HG03175 (cell line): ENCODE measurements around the gene DSCAM.

ENCODE experiments used
- ATAC-seq: cut with Tn5 transposase; IDR thresholded peaks from one replicate; pipeline ENCODE4 v1.9.1; 2021; ENCODE audit warnings: mild to moderate bottlenecking, moderate library complexity; ENCODE audit not compliant: unreplicated experiment

The DSCAM gene

DNA sequence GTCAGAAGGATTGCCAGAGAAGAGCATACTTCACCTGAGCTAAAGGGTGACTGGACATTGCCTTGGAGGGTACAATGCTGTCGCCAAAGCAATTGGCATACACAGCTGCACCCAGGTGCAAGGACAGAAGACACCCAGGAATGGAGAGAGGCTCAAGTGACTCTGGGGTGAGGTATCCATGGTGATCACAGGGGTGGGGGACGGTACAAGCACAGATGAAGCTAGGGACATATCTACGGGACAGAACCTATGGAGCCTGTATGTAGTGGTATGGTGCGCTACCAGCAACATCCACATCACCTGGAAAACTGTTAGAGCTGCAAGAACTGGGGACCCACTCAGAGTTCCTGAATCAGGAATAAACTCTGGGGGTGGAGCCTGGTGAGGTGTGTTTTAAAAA lies 693.6 kb downstream of the DSCAM start:
- no peak for ATAC-seq

DNA sequence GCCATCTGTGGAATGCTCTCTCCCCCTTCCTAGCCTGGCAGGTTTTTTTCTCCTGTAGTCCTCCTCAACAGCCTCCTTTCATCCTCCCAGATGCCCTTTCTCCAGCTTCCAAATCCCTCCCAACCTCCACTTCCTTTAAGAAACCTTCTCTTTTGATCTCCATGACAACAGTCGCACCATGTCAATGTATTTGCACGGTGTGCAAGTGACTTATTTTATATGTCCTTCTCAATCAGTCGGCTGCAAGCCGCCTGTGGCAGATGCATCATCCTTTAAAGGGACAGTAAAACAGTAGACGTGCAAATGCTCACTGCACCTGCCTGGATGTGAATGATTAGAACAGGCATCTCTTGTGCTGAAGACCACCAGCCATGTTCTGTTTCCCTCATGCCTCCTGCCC lies 694.5 kb downstream of the DSCAM start:
- ATAC-seq = no peak

DNA sequence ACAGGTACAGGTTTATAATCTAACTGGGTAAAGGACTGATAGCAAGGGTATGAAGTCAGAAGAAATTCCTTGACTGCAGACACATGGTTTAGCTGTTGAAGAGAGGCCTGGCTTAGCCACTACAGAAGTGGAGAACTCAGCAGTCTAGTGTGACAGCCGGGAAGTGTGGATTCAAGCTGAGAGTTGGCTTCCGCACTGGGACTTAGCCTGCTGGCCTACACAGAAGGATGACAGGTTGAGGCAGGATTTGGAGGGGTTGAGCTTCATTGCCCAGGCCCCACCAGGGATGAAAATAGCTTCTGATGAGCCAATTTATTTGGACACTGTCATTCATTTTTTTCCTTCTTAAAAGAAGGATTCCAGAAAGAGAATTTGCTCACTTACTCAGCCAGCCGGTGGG lies 695.3 kb downstream of the DSCAM start:
- ATAC-seq = no peak

DNA sequence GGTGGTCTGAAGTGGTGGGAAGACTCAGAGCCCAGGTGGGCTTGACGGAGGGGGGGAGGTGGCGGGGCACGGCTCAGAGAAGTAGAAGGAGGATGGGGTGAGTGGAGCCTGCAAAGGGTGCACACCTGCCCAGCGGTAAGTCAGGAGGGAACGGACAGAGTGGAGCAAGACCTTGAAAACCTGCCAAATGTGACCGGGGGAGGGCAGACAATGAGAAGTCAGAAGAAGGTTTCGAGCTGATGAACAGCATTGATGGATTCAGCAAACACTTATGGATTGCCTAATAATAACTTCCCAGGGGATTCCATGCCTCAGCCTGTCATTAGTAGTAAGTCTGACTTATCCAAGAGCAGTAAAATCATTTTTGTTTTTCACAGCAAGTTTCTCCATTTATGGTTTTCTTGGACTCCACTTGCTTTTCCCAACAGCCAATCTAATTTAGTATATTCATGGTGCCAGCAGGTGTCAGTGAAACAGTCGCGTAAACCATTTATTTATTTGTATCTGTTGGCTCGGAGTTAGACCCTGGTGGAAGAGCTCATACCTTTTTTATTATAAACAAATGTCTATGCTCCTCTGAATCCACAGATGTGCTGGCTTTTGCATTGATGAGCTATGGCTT lies 700.6 kb downstream of the DSCAM start:
- ATAC-seq = no peak

DNA sequence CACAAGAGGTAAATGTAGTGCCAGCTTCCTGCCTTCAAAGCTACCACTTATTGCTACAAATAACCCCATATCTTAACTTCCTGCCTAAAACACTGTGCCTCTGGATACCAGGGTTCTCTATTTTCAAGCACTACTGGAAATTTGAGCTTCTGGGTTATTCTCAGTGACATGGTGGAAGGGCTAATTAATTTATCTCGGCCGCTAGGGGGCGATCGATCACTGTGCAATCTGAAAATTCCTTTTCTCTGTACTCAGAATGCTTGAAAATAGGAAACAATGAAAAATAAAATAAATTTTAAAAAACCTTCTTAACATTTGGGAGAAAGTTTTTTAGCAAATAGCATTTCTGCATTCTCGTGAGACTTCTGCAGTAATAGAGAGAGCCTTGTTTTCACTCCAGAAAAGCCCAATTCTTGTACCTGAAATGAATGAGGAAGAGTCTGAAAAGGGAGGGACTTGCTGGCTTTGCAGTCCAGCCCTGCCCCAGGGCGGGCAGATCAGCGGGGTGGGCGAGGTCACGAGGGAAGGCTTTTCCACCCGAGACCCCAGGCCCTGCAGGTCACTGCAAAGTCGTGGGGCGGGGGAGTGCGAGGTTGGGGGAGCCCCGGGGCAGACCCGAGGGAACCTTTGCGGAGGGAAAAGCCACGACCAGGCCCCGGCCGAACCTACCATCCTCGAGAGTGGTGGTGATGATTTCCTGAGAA lies 703.0 kb downstream of the DSCAM start:
- no peak for ATAC-seq

DNA sequence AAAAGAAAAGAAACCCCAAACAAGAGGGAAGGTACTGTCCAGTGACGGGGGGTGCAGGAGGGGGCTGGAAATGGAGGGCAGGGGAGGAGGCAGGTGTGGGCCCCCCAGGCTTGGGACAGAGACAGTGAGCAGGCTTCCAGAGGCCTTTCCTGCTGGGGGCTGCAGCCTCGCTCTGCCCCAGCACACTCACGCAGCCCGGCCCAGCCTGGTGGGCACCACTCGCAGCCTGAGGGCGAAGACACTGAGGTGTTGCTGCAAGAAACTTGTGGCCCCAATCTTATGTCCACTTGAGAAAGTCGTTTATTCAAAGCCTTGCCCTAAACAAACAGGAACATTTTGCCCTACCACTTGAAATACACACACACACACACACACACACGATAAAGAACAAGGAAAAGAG lies 705.3 kb downstream of the DSCAM start:
- ATAC-seq = no peak

DNA sequence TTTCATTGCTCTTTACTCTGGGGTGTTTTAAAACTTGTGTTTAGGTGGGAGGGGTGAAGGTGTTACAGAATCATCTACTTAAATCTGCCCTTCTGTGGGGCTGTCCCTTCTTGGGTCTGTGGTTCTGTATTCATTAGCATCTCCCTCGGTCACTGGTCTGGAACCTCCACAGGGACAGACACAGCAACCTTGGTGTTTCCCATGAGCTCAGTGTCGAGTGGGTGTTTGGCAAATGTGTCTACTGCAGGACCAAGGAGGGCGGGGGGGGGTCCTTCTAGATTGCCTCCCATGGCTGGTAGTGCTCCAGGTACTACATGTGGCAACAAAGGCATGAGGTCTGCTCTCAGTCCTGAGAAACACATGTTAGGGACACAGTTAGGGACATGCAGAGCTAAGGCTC lies 706.3 kb downstream of the DSCAM start:
- ATAC-seq = no peak

DNA sequence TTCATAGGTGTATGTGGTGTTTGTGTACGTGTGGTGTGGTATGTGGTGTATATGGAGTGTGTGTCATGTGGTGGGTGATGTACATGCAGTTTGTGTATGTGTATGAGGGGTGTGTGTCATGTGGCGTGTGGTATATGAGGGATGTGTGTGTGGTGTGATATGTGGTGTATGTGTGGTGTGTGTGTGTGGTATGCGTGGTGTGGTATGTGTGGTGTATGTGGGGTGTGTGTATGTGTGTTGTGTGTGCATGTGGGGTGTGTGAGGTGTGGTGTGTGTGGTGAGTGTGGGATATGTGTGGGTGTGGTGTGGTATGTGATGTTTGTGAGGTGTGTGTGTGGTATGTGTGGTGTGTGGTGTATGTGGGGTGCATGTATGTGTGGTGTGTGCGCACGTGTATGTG lies 707.3 kb downstream of the DSCAM start:
- ATAC-seq = no peak

DNA sequence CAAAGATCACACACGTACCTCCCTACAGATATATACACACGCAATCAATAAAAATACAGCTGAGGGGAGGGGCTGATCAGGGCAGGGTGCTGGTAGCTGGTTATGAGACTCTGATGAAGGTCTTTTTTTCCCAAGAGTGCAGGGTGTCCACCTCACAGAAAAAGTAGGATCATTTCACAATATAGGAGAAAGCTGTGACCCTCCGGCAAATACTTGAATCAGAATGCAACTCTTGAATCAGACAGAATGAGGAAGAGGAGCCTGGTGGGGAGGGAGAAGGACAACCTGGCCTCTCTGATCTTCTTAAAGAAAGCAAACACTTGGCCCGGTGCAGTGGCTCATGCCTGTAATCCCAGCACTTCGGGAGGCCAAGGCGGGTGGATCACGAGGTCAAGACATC lies 710.4 kb downstream of the DSCAM start:
- ATAC-seq = no peak

DNA sequence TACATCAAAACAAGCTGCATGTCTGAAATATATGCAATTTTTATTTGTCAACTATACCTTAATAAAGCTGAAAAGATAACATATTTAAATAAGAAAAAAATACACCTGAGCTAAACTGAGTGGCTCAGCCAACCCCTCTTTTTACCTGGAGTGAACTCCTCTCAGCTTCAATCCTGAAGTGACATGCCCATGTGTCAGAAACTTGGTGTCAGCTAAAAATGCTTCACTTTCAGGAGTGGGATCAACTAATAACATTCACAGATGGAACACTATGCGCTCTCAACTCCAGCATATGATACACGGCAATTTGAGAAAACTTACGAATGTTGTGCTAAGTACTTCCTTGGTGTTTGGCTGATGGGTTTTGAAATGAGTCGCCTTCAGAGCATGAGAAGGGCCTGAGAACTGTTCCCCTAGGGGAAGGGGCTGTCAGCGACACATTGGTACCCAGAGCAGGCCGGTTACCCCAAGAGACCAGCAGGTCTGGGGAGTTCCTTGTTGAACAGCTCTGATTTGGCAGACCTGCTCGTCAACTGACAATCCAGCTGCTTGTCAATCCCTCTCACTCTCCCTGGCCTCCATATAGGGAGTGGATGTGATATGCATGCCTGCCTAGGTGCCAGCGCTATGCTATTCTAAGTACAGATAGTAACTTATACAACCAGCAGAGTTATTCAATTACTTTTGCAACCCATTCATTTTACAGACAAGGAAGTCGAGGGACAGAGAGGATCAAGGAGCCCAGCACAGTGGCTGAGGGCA lies 712.0 kb downstream of the DSCAM start:
- ATAC-seq = no peak

DNA sequence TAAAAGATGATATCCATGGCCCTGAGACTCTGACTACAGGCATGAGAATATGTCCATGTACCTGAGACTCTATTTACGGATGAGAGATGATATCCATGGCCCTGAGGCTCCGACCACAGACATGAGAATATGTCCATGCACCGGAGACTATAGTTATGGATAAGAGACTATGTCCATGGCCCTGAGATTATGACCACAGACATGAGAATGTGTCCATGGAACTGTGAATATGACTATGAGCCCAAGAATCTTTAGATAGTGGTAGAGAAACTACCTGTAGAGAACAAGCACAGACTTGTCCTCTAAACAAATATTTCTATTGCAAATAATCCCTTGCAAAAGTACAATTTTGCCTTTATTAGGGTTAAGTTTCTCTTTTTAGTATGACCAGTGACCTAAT lies 716.5 kb downstream of the DSCAM start:
- ATAC-seq = no peak

DNA sequence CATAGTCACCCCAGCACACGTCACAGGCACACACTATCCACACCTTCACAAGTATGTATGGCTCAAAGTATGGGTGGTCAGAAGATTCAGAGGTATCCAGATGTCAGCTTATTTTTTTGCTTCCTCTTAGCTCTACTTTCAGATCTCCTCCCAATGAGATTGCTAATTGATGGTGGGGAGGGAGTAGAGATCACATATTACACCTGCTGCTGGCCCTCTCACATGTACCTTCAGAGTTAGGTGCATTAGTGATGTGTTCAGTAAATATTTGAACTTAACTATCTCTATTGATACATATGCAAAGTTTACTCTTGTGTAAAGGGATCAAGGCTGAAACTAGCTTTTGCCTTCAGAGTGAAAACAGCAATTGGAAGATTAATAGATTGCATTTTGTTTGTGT lies 717.1 kb downstream of the DSCAM start:
- ATAC-seq = no peak

DNA sequence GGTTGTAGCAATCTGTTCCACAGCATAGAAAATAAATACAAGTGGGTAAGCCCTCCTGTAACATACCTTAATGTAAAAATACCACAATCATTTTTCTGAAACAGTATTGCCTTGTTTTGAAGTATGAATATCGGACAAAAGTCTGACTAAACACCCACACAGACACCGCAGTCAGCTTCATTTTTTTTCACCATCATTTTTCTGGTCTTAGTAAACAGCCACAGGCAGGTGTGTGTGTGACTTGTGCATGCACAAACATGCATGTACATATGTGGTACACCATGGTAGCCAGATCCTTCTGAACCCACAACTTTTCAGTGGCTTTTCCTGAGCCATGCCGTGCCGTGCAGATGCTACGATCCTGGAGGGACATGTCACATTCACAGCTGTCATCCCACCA lies 718.1 kb downstream of the DSCAM start:
- no peak for ATAC-seq

DNA sequence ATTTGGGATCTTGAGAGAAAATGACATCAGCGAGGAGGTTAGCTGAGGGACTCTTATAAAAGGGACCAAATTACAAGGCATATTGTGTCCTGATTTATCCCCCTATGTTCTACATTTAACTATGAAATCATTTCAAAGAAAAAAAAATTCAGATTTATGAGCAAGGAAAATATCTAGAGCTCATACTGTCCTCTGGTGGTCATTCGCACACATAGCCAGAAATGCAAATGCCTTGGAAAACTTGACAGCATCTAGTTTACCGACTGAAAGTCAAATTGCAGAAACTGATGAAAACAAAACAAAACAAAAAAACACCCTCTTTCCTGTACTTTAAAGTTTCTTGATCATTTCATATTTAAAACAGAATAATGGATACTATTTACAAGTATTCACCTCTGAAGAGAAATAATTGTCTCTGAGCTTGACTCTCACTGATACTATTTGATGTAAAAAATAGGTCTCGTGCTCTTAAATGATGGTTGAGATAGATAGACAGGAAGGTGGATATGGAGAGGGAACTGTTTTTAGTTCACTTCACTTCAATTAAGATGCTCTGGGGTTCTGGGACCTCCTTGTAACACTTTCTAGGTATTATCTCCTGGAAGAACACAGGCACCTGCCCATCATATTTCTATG lies 725.9 kb downstream of the DSCAM start:
- no peak for ATAC-seq

DNA sequence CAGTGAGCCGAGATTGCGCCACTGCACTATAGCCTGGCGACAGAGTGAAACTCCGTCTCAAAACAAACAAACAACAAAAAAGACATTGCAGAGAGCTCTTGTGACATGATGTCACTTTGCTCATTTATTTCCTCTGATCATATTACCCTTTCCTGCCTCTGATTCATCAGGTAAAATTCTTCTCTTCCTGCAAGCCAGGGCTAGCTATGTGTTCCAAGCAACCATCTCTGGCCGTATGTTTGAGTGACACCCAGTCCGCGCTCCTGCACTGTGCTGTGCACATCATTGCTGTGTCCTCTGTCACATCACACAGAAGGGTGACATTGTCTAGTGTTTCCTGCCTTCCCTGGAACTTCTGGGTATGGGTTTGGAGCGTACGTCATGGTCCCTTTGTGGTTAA lies 728.4 kb downstream of the DSCAM start:
- ATAC-seq = no peak

DNA sequence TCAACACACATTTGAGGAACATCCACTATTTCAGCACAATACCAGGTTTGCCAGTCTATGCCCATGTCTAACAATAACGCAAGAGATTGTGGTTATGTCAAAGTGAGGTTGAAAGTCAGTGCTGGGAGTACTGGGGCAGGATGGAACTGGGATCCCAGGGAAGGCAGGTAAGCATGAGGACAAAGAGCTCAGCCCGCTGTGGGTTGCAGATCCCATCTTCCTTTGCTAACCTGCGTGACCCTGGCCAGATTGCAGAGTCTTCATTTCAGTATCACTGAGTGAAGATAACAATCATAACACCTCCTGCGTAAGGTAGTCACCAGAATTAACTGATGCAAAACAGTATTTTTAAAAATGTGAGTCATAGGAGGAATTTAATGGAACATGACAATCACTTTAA lies 729.7 kb downstream of the DSCAM start:
- no peak for ATAC-seq

DNA sequence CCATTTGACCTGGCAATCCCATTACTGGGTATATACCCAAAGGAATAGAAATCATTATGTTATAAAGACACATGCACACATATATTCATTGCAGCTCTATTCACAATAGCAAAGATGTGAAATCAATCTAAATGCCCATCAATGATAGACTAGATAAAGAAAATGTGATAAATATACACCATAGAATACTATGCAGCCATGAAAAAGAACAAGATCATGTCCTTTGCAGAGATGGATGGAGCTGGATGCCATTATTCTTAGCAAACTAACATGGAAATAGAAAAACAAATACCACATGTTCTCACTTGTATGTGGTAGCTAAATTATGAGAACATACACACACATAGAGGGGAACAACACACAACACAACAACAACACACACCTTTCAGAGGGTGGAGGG lies 731.2 kb downstream of the DSCAM start:
- ATAC-seq = no peak

DNA sequence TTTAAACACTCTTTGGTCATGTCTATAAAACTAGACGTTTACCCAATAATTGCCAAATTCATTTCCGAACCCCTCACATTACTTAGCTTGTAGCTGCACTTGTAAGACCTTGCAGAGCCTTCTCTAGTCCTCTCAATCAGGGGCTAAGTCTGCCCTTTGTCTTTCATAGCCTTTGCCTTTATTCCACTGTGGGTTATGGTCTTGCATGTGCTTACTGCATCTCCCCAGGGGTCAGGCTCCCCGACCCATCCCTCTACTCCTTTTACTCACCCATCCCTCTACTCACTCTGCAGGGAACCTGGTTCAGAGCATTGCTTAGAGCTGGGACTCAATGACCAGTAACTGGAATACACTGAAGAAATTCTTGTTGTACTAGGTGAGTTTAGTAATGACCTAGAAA lies 744.3 kb downstream of the DSCAM start:
- ATAC-seq = no peak

DNA sequence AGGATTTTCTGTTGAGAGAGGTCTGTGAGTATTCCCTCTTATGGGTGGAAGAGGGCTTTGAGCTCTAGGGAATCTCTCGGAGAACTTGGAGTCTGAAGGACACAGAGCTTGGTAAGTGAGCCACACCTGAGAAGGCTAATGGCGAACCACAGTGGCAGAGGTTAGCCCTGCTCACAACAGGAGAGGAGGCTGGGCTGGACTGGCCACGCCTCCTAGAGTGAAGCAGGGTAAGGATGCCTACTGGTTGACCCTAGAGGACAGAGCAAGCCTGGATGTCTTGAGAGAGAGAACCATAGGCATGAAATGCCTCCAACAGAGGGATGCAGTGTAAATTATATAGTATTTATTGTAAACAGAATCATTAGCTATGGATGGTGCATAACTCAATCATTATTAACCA lies 747.1 kb downstream of the DSCAM start:
- ATAC-seq = no peak

DNA sequence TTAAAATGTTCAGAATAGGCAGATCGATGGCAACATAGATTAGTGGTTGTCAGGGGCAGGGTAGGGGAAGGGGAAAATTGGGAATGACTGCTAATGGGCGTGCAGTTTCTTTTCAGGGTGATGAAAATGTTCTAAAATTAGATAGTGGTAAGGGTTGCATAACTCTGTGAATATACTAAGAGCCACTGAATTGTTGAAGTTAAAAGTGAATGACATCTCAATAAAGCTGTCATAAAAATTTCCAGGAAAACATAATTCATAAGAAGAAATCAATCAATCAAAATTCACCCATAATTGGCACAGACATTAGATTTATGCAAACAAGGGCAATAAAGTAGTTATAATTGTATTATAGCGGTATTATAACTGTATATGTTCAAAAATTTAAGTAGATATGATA lies 751.5 kb downstream of the DSCAM start:
- no peak for ATAC-seq

DNA sequence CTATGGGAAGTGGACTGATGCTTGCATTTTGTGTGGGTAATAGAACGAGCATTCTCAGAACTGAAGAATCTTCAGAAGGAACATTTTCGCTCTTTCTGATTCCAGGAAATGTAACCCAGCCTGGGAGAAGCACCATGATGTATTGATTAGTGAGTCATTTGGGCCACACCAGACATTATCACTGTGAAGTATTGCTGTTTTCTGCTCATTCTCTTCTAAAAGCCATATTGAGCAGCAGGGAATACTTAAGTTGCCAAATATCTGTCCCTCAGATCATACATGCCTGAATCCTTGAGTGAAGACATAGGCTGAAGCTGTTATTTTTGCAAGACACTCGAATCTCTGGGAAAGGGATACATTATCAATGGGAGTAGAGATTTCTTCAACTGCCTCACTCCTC lies 766.6 kb downstream of the DSCAM start:
- no peak for ATAC-seq

DNA sequence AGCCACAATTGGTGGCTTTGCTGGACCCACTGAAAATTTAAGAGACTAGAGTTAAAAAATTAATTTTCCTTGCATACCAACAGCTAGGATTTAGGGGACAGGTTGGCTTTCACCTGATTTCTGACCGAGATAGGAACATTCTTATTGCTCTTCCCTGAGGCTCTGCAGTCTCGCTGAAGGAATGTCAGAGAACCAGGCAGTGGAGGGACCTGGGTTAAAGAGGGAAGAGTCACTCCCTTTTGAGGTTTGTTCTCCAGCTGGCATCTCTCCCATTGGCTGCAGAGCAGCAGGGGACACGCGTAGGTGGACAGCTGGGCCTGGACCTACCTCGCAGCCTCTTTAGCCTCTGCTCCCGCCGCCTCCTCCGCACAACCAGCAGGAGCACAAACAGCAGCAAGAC lies 772.2 kb downstream of the DSCAM start:
- no peak for ATAC-seq
